Ishikawa (cell line): ENCODE results near the gene POP4.

ENCODE experiments used
- CEBPB ChIP-seq: IDR thresholded peaks from 2 replicates; pipeline ENCODE4 v1.6.1; 2012
- CREB1 ChIP-seq: IDR thresholded peaks from 2 replicates; pipeline ENCODE4 v1.6.1; 2012; ENCODE audit warnings: low read depth
- EGR1 ChIP-seq: IDR thresholded peaks from 2 replicates; pipeline ENCODE4 v1.6.1; 2012
- EP300 ChIP-seq: IDR thresholded peaks from 2 replicates; pipeline ENCODE4 v1.6.1; 2012; ENCODE audit warnings: borderline replicate concordance
- FOXM1 ChIP-seq: IDR thresholded peaks from 2 replicates; pipeline ENCODE4 v1.6.1; 2012; ENCODE audit warnings: low read depth, borderline replicate concordance
- MAX ChIP-seq: IDR thresholded peaks from 2 replicates; pipeline ENCODE4 v1.6.1; 2012
- NFIC ChIP-seq: IDR thresholded peaks from 2 replicates; pipeline ENCODE4 v1.6.1; 2012
- RAD21 ChIP-seq: IDR thresholded peaks from 2 replicates; pipeline ENCODE4 v1.6.1; 2012; ENCODE audit warnings: low read depth
- REST ChIP-seq: IDR thresholded peaks from 2 replicates; pipeline ENCODE4 v1.6.1; 2012; ENCODE audit warnings: low read depth, mild to moderate bottlenecking
- TAF1 ChIP-seq: IDR thresholded peaks from 2 replicates; pipeline ENCODE4 v1.6.1; 2012; ENCODE audit warnings: low read depth, mild to moderate bottlenecking
- TCF12 ChIP-seq: IDR thresholded peaks from 2 replicates; pipeline ENCODE4 v1.6.1; 2012; ENCODE audit warnings: low read depth
- TEAD4 ChIP-seq: IDR thresholded peaks from 2 replicates; pipeline ENCODE4 v1.6.1; 2012
- USF1 ChIP-seq: IDR thresholded peaks from 2 replicates; pipeline ENCODE4 v1.6.1; 2012
- YY1 ChIP-seq: IDR thresholded peaks from 2 replicates; pipeline ENCODE4 v1.6.1; 2012; ENCODE audit warnings: low read depth
- ZBTB7A ChIP-seq: IDR thresholded peaks from 2 replicates; pipeline ENCODE4 v1.6.1; 2012; ENCODE audit warnings: low read depth

POP4 gene

GRCh38 chr19:29630655-29631054, 24.6 kb downstream of the POP4 start:
- TF ChIP-seq USF1: no peak
- no peak for TF ChIP-seq NFIC
- no peak for TF ChIP-seq EP300
- no peak for TF ChIP-seq CREB1
- TF ChIP-seq CEBPB: no peak
- no peak for TF ChIP-seq TAF1
- no peak for TF ChIP-seq TEAD4
- no peak for TF ChIP-seq FOXM1
- no peak for TF ChIP-seq RAD21
- TF ChIP-seq YY1: no peak
- TF ChIP-seq MAX: no peak
- no peak for TF ChIP-seq REST
- no peak for TF ChIP-seq ZBTB7A
- TF ChIP-seq EGR1: no peak
- TF ChIP-seq TCF12: no peak

GRCh38 chr19:29631450-29631849, 25.4 kb downstream of the POP4 start:
- no peak for TF ChIP-seq YY1
- no peak for TF ChIP-seq ZBTB7A

GRCh38 chr19:29634002-29634401, 27.9 kb downstream of the POP4 start:
- no peak for TF ChIP-seq REST

- TF ChIP-seq EP300: no peak
- no peak for TF ChIP-seq USF1
- TF ChIP-seq EGR1: no peak
- TF ChIP-seq RAD21: no peak
- TF ChIP-seq MAX: no peak
- no peak for TF ChIP-seq CEBPB
- TF ChIP-seq FOXM1: no peak
- no peak for TF ChIP-seq YY1
- TF ChIP-seq TCF12: no peak
- TF ChIP-seq REST: no peak
- TF ChIP-seq ZBTB7A: no peak
- TF ChIP-seq TEAD4: no peak
- TF ChIP-seq TAF1: no peak
- TF ChIP-seq NFIC: no peak
- TF ChIP-seq CREB1: no peak
These were observed 28.5 kb downstream of the POP4 start for GRCh38 chr19:29634423-29635130.

DNA sequence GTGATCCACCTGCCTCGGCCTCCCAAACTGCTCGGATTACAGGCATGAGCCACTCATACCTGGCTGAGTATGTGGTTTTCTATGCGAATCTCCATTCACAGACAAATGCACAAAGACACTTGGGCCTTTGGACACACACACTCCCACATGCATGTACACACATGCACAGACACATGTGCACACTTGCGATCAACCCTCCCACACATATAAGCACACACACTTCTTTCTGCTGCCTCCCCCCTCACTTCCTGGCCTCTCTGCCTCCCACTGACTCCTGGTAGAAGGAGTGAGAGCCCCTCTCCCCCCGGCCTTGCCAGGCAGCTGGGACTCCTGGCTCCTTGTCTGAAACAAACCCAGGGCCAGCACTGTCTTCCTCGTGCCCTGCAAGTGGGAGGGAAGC, 29.9 kb downstream of the POP4 start:
- TF ChIP-seq RAD21 (no peak), EP300 (no peak), NFIC (no peak), REST (no peak), TEAD4 (no peak), CREB1 (no peak), FOXM1 (no peak), TAF1 (no peak), EGR1 (no peak)
